CD14-positive monocyte (primary cell): ENCODE results near the gene NUP62. TPM values are rescaled to one million over a fixed set of nuclear protein-coding genes. Genes with fewer than 3 reads are reported as not detected.

ENCODE experiments used
- DNase-seq, 3 donors: peaks; one replicate each; pipeline ENCODE4 v3.0.0-alpha.2; 2011 to 2022
- H2AFZ ChIP-seq: 2 replicates; pipeline ENCODE4 v1.6.0; 2012; ENCODE audit warnings: mild to moderate bottlenecking, low read depth, low read length, inconsistent platforms; ENCODE audit not compliant: insufficient read depth, poor library complexity, severe bottlenecking
- H3K27ac ChIP-seq, 2 donors: 1 replicate in 1 of 2; 2 replicates in 1 of 2; pipeline ENCODE4 v1.5.1; 2012 to 2013; ENCODE audit warnings: low read length in 2 of 2, control low read depth in 1 of 2, inconsistent platforms in 1 of 2, low read depth in 1 of 2, mild to moderate bottlenecking in 1 of 2
- H3K27me3 ChIP-seq, 2 donors: one replicate each; pipeline versions ENCODE4 v1.6.0 to v1.6.1; 2011 to 2013; ENCODE audit warnings: low read length in 2 of 2; ENCODE audit not compliant: control insufficient read depth in 2 of 2, insufficient read depth in 2 of 2
- H3K36me3 ChIP-seq, 2 donors: replicated peaks in 1 of 2; 1 replicate in 1 of 2; 2 replicates in 1 of 2; pipeline versions ENCODE4 v1.5.1 to v1.6.1; 2012 to 2013; ENCODE audit warnings: low read length in 2 of 2, control low read depth in 1 of 2, inconsistent platforms in 1 of 2, mild to moderate bottlenecking in 1 of 2; ENCODE audit not compliant: insufficient read depth in 2 of 2, control insufficient read depth in 1 of 2
- H3K4me1 ChIP-seq, 2 donors: 1 replicate in 1 of 2; 2 replicates in 1 of 2; pipeline versions ENCODE4 v1.5.1 to v1.6.1; 2012 to 2013; ENCODE audit warnings: low read length in 2 of 2, control low read depth in 1 of 2, inconsistent platforms in 1 of 2, mild to moderate bottlenecking in 1 of 2, moderate library complexity in 1 of 2; ENCODE audit not compliant: insufficient read depth in 2 of 2, control insufficient read depth in 1 of 2
- H3K4me2 ChIP-seq: replicated peaks from 2 replicates; pipeline ENCODE3; 2012; ENCODE audit warnings: low read length, moderate library complexity, mild to moderate bottlenecking; ENCODE audit not compliant: poor library complexity, severe bottlenecking; ENCODE audit errors: extremely low read depth
- H3K4me3 ChIP-seq, 3 experiments: fragments of 200-600 bp in 1 of 3; sonication (generic) in 1 of 3; replicated peaks in 1 of 3; 1 replicate in 2 of 3; 2 replicates in 1 of 3; pipeline ENCODE4 v1.5.1; 2011 to 2013; ENCODE audit warnings: low read length in 3 of 3, mild to moderate bottlenecking in 3 of 3, control low read depth in 2 of 3, low read depth in 2 of 3, inconsistent platforms in 1 of 3, moderate library complexity in 1 of 3
- H3K79me2 ChIP-seq: 2 replicates; pipeline ENCODE4 v1.6.0; 2012; ENCODE audit warnings: mild to moderate bottlenecking, control low read depth, inconsistent platforms, low read length, moderate library complexity; ENCODE audit not compliant: insufficient read depth
- H3K9ac ChIP-seq: 2 replicates; pipeline ENCODE4 v1.6.0; 2017; ENCODE audit warnings: low read length, mild to moderate bottlenecking; ENCODE audit not compliant: insufficient read depth, poor library complexity, severe bottlenecking
- H3K9me3 ChIP-seq, 2 donors: replicated peaks in 1 of 2; 1 replicate in 1 of 2; 2 replicates in 1 of 2; pipeline versions ENCODE4 v1.5.1 to v1.6.1; 2012 to 2013; ENCODE audit warnings: low read length in 2 of 2, control low read depth in 1 of 2; ENCODE audit not compliant: control insufficient read depth in 1 of 2, insufficient read depth in 1 of 2
- H4K20me1 ChIP-seq: 2 replicates; pipeline ENCODE4 v1.6.0; 2012; ENCODE audit warnings: mild to moderate bottlenecking, low read length, control low read depth, moderate library complexity; ENCODE audit not compliant: insufficient read depth
- H3K27ac Mint-ChIP-seq, 7 donors: one replicate each; pipeline ENCODE4 v1.8.0; 2020; ENCODE audit warnings: mild to moderate bottlenecking in 7 of 7, mixed read lengths in 7 of 7, moderate library complexity in 6 of 7, inconsistent platforms in 2 of 7
- H3K27me3 Mint-ChIP-seq, 3 donors: one replicate each; pipeline ENCODE4 v1.8.0; 2021 to 2022; ENCODE audit warnings: low read depth in 3 of 3, mild to moderate bottlenecking in 3 of 3, mixed read lengths in 3 of 3, moderate library complexity in 3 of 3, inconsistent platforms in 1 of 3
- H3K36me3 Mint-ChIP-seq, 2 donors: one replicate each; pipeline ENCODE4 v1.8.0; 2020; ENCODE audit warnings: mixed read lengths in 2 of 2, inconsistent platforms in 1 of 2, mild to moderate bottlenecking in 1 of 2
- H3K4me1 Mint-ChIP-seq: one replicate; pipeline ENCODE4 v1.8.0; 2020; ENCODE audit warnings: mild to moderate bottlenecking, mixed read lengths
- H3K4me3 Mint-ChIP-seq, 2 donors: one replicate each; pipeline ENCODE4 v1.8.0; 2020; ENCODE audit warnings: mild to moderate bottlenecking in 2 of 2, mixed read lengths in 2 of 2, moderate library complexity in 1 of 2
- H3K9me3 Mint-ChIP-seq, 7 donors: one replicate each; pipeline ENCODE4 v1.8.0; 2020 to 2022; ENCODE audit warnings: mixed read lengths in 7 of 7, mild to moderate bottlenecking in 6 of 7, moderate library complexity in 6 of 7, inconsistent platforms in 2 of 7
- CTCF ChIP-seq: fragments of 200-600 bp; IDR thresholded peaks from one replicate; pipeline ENCODE4 v1.8.0; 2022; ENCODE audit warnings: antibody characterized with exemption, mild to moderate bottlenecking
- WGBS: methylation state at CpG from one replicate; pipeline ENCODE4 v1.1.5; 2013; ENCODE audit warnings: missing lambda C conversion rate; ENCODE audit not compliant: insufficient coverage; 5-methylcytosine and 5-hydroxymethylcytosine counted together
- intact Hi-C, 2 donors: fragments of 100-400 bp; cut with micrococcal nuclease; formaldehyde crosslinking; loops; one replicate each; pipeline versions ENCODE4 v1.15.0 to v1.15.1; 2023
- polyA plus RNA-seq, 3 donors: library from polyadenylated mRNA; depleted of rRNA in 1 of 3; unstranded in 2 of 3; stranded (reverse) in 1 of 3; fragments of 300-500 nt in 2 of 3; fragments of >200 nt in 1 of 3; fragmentation: Illumina TruSeq in 2 of 3; gene quantifications; 1 replicate in 2 of 3; 2 replicates in 1 of 3; pipeline ENCODE4 v1.2.3, GENCODE V29; 2012 to 2021

The NUP62 gene
- polyA plus RNA-seq, 3 donors: 32.3 to 62.2 (median 48.6) TPM

DNA sequence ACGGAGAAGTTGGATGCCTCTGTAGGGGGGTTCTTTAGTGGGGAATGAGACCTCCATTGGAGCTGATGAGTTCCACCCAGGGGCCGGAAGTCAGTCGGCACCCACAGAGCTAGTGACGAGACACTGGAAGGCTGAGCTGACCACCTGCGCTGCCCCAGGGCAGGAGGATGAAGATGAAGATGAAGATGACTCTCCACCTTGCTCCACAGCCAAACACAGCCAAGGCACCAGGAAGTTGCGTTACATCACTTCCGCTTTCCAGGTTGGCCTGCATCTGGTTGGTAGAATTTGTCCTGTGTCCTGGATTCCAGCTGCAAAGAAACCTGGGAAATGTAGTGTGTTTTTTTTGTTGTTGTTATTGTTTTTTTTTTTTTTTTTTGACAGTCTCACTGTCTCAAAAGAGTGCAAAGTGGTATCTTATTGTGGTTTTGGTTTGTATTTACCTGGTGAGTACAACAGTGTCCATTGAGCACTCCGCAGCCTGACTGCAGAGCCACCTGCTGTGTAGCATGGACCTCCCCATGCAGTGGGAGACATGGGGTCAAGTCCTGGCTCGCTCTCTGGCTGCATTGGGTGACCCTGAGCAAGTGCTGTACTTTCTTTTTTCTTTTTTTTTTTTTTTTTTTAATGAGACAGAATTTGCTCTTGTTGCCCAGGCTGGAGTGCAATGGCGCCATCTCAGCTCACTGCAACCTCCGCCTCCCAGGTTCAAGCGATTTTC, 49.9 kb downstream of the NUP62 start:
- no peak overlapping the region for H3K4me3 ChIP-seq
- H3K4me2 ChIP-seq: no peak overlapping the region
- H4K20me1 ChIP-seq: peaks cover 47% of the 10 kb centered on the region
- Mint-ChIP-seq H3K4me1 (peaks cover 25% of the 10 kb centered on the region), H3K9me3 (peaks cover 0 to 3% (median 0%) of the 10 kb centered on the region in 7 donors), H3K36me3 (peaks cover 55 to 58% of the 10 kb centered on the region in 2 donors), H3K27me3 (peaks cover 0 to 5% (median 0%) of the 10 kb centered on the region in 3 donors), H3K27ac (peak overlapping the region in 4 of 7 donors; percentile 3 to 75 (median 24)), H3K4me3 (no peak overlapping the region)
- H3K79me2 ChIP-seq: peaks cover 29% of the 10 kb centered on the region
- no peaks in the 10 kb centered on the region for H3K27me3 ChIP-seq
- H3K9ac ChIP-seq: no peak overlapping the region
- H2AFZ ChIP-seq: no peak overlapping the region
- TF ChIP-seq CTCF: no peak
- H3K27ac ChIP-seq: peak overlapping the region in 1 of 2 donors; percentile 38
- peaks cover 25 to 28% of the 10 kb centered on the region in 2 donors for H3K4me1 ChIP-seq
- no peaks in the 10 kb centered on the region for H3K9me3 ChIP-seq
- intact Hi-C loops: loop anchor here in 1 of 2 donors (5.0 kb wide), 1 partner anchor 202 kb away; the partner anchor contains the start of gene PRMT1
- peaks cover 45 to 51% of the 10 kb centered on the region in 2 donors for H3K36me3 ChIP-seq
- WGBS: 100% methylated on average over 3 of the region's 12 CpGs
- peak; percentile 51 to 65 (median 64) for DNase-seq

DNA sequence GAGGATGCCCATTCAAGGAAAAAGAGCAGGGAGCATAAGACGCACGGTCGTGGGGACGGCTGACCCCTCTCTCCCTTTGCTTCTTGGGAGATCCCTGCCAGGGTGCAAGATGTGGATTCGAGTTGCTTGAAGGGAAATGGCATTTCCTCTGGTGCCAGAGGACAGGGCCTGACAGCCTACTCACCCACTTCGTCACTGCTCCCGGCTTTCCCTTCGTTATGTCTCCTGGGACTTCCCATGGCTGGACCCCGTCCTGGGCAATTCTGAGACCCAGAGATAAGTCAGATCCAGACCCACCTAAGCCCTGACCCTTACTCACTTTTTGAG, 50.6 kb downstream of the NUP62 start:
- no peak for TF ChIP-seq CTCF
- H3K4me1 Mint-ChIP-seq: peaks cover 25% of the 10 kb centered on the region
- peaks cover 41% of the 10 kb centered on the region for H4K20me1 ChIP-seq
- no peaks in the 10 kb centered on the region for H3K27me3 ChIP-seq
- no peak for DNase-seq
- peaks cover 0 to 4% (median 0%) of the 10 kb centered on the region in 3 donors for H3K27me3 Mint-ChIP-seq
- 90% methylated on average over 5 of the region's 9 CpGs for WGBS
- peaks cover 53 to 56% of the 10 kb centered on the region in 2 donors for H3K36me3 Mint-ChIP-seq
- H3K4me3 Mint-ChIP-seq: no peak overlapping the region
- peaks cover 25 to 28% of the 10 kb centered on the region in 2 donors for H3K4me1 ChIP-seq
- intact Hi-C loops: loop anchor here in 1 of 2 donors (5.0 kb wide), 1 partner anchor 201 kb away; the partner anchor contains the start of gene PRMT1
- peaks cover 0 to 3% (median 0%) of the 10 kb centered on the region in 7 donors for H3K9me3 Mint-ChIP-seq
- peak overlapping the region in 3 of 7 donors; percentile 21 to 75 (median 40) for H3K27ac Mint-ChIP-seq
- H2AFZ ChIP-seq: no peak overlapping the region
- peaks cover 36% of the 10 kb centered on the region for H3K79me2 ChIP-seq
- no peaks in the 10 kb centered on the region for H3K9me3 ChIP-seq
- peak overlapping the region; percentile 98 for H3K4me2 ChIP-seq
- H3K27ac ChIP-seq: peak overlapping the region in 1 of 2 donors; percentile 95
- peak overlapping the region; percentile 89 for H3K9ac ChIP-seq
- H3K4me3 ChIP-seq: peak overlapping the region in 1 of 3 experiments; percentile 94
- peaks cover 38 to 44% of the 10 kb centered on the region in 2 donors for H3K36me3 ChIP-seq
